GM12801 (cell line): Measurements from ENCODE around the gene RIPOR2.

Experiments used
- TF ChIP-seq, protein P1 (sequence below): IDR thresholded peaks from one replicate; pipeline ENCODE4 v1.5.1; 2011; ENCODE audit warnings: control low read depth; ENCODE audit not compliant: insufficient read length; ENCODE audit errors: extremely low read depth

RIPOR2 gene

DNA sequence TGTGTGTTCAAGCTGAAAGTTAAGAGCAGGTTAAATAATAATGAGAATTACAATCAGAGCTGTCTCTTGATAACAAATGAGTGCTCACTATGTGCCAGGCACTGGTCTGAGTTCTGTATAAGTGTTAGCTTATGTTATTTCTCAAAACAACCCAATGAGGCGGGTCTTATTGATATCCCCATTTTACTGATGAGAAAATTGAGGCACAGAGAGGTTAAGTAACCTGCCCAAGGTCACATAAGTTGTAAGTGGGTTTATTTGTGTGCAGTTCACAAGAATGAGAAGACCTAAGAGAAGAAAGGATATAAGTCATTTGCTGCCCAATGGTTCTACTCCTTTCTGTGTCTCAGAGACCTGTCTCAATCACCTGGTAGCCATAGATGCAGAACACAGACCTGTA lies 103.0 kb downstream of the RIPOR2 start:
- TF ChIP-seq, protein P1, sequence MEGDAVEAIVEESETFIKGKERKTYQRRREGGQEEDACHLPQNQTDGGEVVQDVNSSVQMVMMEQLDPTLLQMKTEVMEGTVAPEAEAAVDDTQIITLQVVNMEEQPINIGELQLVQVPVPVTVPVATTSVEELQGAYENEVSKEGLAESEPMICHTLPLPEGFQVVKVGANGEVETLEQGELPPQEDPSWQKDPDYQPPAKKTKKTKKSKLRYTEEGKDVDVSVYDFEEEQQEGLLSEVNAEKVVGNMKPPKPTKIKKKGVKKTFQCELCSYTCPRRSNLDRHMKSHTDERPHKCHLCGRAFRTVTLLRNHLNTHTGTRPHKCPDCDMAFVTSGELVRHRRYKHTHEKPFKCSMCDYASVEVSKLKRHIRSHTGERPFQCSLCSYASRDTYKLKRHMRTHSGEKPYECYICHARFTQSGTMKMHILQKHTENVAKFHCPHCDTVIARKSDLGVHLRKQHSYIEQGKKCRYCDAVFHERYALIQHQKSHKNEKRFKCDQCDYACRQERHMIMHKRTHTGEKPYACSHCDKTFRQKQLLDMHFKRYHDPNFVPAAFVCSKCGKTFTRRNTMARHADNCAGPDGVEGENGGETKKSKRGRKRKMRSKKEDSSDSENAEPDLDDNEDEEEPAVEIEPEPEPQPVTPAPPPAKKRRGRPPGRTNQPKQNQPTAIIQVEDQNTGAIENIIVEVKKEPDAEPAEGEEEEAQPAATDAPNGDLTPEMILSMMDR: no peak

DNA sequence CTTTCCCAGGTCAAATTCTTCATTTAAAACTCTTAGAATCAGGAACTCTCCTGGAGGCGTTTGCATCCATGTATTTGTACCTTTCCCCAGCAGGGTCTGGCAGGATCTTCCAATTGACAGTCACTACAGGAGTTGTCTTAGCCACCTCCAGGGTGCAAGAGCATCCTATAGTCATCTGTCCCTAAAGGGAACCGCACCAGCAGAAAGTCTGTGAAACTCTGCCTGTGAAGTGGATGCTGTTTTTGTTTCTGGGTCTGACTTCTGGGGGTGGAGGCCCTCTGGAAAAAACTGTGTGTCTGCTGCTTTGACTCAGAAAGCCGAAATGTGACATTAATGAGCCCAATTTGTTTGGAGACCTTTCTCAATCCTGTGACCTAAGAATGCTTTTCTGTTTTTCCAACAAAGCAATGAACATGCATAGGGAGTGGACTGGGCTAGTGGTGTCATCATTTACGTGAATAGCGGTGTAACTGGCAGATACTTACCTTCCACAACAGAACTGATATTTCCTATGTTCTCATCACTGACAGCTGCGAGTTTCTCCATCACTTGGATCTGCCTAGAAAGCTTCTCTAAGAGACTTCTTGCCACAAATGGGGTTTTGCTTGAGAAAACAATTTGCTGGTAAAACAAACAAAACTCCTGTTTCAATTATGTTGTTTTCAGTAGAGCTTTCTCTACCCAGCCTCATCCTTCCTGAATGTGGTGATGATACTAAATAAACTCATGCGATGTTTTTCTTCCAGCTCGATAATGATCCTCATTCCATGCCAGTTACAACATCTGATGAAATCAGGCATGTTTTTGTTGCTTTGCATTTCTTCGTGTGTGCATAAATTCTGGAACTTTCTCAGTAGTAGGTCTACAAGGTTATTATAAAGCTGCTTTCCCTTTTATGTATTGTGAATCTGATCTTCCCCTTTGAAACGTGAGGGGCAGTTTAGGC lies 103.7 kb downstream of the RIPOR2 start:
- TF ChIP-seq, protein P1: no peak

DNA sequence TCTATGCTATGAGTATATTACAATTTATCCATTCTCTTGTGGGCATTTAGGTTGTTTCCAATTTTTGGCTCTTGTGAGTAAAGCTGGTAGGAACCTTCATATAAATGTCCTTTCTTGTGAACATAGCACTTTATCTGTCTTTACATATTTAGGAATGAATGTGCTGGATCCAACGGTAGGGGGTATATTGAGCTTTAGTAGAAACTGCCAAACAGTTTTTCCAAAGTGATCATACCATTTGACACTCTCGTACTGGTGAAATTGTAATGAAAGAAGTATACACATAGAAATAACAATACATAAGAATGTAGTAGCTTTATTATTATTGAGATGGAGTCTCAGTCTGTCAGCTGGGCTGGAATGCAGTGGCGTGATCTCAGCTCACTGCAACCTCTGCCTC lies 106.1 kb downstream of the RIPOR2 start:
- TF ChIP-seq, protein P1: no peak

DNA sequence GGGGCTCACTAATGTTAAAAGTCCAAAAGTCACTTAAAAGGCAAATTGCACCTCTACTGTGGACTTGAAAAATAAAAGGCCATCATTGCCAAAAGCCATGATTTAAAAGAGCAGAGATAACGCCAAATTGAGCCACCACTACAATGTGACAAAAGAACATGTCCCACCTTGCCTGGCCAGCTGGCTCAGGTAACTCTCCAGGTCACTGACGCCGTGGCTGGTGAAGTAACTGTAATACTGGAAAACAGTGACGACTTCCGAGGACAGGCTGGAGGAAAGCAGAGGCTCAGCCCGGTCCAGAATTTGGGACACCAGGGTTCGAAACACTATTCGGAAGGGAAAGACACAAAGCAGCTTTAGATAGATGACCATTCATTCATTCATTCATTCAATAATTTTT lies 107.8 kb downstream of the RIPOR2 start:
- TF ChIP-seq, protein P1: no peak

DNA sequence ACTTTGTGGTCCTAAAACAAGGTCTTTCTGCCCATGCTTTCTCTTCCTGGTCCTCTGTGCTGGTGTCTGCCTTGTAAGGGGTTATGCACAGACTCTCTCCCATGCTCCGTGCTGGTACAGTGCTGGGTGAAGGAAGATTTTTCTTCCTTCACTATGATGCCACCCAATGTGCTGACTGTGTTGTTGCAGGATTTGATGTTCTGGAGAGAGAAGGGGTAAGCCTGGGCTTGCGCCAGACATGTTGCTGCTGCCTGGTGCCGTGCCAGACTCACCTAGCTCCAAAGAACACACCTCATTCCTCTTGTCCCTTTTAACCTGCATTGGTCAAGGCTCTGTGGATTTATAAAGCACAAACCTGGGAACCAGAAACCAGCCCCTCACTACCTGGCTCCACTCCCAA lies 108.6 kb downstream of the RIPOR2 start:
- TF ChIP-seq, protein P1: no peak

DNA sequence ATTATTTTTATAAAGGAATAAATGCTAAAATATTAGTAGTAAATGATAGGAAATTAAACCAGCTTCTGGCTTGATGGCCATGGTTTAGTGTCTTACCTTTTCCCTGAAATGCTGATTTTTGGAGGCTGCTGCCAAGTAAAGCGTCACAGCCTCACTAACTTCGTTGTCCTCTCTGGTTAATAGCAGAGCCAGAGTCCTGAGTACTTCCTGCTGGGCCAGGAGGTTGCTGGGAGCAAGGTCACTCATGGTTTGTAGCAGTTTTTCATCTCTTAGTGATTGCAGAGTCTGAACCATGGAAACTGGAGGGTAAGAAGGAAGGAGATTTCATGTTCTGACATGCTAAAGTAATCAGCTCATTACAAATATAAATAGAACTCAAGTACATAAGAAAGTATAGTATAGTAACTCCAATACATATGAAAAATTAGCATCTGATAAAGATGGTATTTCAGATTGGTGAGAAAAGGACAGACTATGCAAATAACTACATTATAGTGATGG lies 110.6 kb downstream of the RIPOR2 start:
- TF ChIP-seq, protein P1: no peak

DNA sequence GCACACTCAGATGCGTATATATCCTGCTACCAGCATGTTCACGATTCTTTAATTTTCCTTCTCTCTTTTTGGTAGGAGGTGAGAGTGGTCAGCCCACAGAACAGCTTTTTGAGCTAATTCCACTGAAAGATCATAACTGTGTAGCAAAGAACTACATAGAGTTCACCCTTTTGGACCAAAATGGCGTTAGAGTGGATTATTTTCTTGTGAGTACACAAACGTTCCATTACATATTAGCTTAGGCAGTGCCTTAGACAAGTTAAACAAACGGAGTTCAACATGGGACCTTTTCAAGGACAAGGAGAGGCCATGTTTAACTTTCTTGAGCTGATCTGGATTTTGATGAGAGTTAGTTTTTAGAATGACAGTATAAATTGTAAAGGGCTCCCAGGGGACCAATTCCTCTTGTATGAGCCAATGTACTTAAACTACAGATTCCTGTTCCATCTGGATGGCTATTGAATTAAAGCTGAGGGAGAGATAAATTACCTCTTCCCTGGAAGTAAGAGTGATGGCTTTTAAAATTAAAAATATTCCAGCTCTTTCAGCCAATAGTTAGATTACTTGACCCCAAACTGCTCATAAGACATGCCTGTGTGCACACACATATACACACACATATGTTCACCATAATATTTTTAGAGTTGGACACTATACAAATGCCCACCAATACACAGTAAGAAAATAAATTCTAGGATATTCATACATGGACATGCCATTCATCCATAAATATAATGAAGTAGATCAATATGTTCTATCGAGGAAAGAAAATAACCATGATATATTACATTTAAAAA lies 111.4 kb downstream of the RIPOR2 start:
- TF ChIP-seq, protein P1: no peak
